H1 (cell line): Measurements from ENCODE around the gene PTGES2. TPM values are rescaled to one million over a fixed set of nuclear protein-coding genes. Genes with fewer than 3 reads are reported as not detected.

Experiments used
- CTCF ChIA-PET: fragments of 300-600 bp; sonication (Branson Sonifier 250); formaldehyde crosslinking; loops from one replicate; lab custom pipeline; 2021; ENCODE audit not compliant: partially characterized antibody; lab: Charles Lee
- POLR2A ChIA-PET: fragments of 300-600 bp; sonication (Branson Sonifier 250); formaldehyde crosslinking; loops from one replicate; lab custom pipeline; 2021; ENCODE audit warnings: inconsistent platforms; ENCODE audit not compliant: partially characterized antibody; lab: Charles Lee
- DNase-seq, 2 experiments: peaks; one replicate each; pipeline versions ENCODE4 v3.0.0 to v3.0.0-alpha.2; 2010 to 2022; ENCODE audit warnings: low spot score in 2 of 2, low read depth in 1 of 2, mixed read lengths in 1 of 2
- FAIRE-seq: peaks from 2 replicates; lab custom pipeline; 2011; peaks lifted over from hg19 to GRCh38; lab: Jason Lieb, UNC
- H2AFZ ChIP-seq: 2 replicates; pipeline ENCODE4 v1.8.1; 2012; ENCODE audit warnings: low read length, inconsistent platforms
- H2AK5ac ChIP-seq: 2 replicates; pipeline ENCODE4 v1.6.1; 2013; ENCODE audit warnings: low read depth, low read length
- H2BK120ac ChIP-seq: replicated peaks from 2 replicates; pipeline ENCODE3; 2013; ENCODE audit warnings: low read depth, low read length, inconsistent platforms
- H2BK12ac ChIP-seq: 2 replicates; pipeline ENCODE4 v1.6.1; 2013; ENCODE audit warnings: low read depth, low read length
- H2BK15ac ChIP-seq: 2 replicates; pipeline ENCODE4 v1.6.1; 2013; ENCODE audit warnings: low read length
- H2BK20ac ChIP-seq: 2 replicates; pipeline ENCODE4 v1.6.1; 2013; ENCODE audit warnings: low read length
- H2BK5ac ChIP-seq: 2 replicates; pipeline ENCODE4 v1.6.1; 2013; ENCODE audit warnings: low read depth, low read length
- H3K14ac ChIP-seq: 2 replicates; pipeline ENCODE4 v1.6.1; 2013; ENCODE audit warnings: inconsistent platforms; ENCODE audit not compliant: insufficient read length
- H3K18ac ChIP-seq: 2 replicates; pipeline ENCODE4 v1.6.1; 2013; ENCODE audit warnings: low read length; ENCODE audit errors: extremely low read depth
- H3K23ac ChIP-seq: 2 replicates; pipeline ENCODE4 v1.6.1; 2013; ENCODE audit warnings: inconsistent platforms; ENCODE audit not compliant: insufficient read length
- H3K23me2 ChIP-seq: 2 replicates; pipeline ENCODE4 v1.6.1; 2013; ENCODE audit warnings: low read depth, low read length
- H3K27ac ChIP-seq: 2 replicates; pipeline ENCODE4 v1.6.1; 2011; ENCODE audit warnings: low read depth, low read length, inconsistent platforms
- H3K27me3 ChIP-seq, 4 experiments: replicated peaks in 1 of 4; 1 replicate in 1 of 4; 2 replicates in 3 of 4; pipeline versions ENCODE4 v1.6.1 to v1.8.1; 2011 to 2013; ENCODE audit warnings: low read length in 3 of 4, mild to moderate bottlenecking in 3 of 4, inconsistent platforms in 2 of 4, mixed read lengths in 2 of 4, moderate library complexity in 1 of 4; ENCODE audit not compliant: control insufficient read depth in 3 of 4, insufficient read depth in 3 of 4; ENCODE audit errors: extremely low read depth in 1 of 4
- H3K36me3 ChIP-seq, 4 experiments: 2 replicates each; pipeline versions ENCODE4 v1.6.1 to v1.8.1; 2011 to 2013; ENCODE audit warnings: mild to moderate bottlenecking in 4 of 4, low read length in 3 of 4, moderate library complexity in 2 of 4, control low read depth in 1 of 4, inconsistent platforms in 1 of 4; ENCODE audit not compliant: insufficient read depth in 4 of 4, control insufficient read depth in 2 of 4
- H3K4ac ChIP-seq: replicated peaks from 2 replicates; pipeline ENCODE3; 2013; ENCODE audit warnings: low read length, low read depth, mixed read lengths, inconsistent platforms; ENCODE audit not compliant: insufficient read length
- H3K4me1 ChIP-seq, 4 experiments: replicated peaks in 1 of 4; 1 replicate in 1 of 4; 2 replicates in 3 of 4; pipeline versions ENCODE4 v1.6.1 to v1.8.1; 2011 to 2013; ENCODE audit warnings: low read length in 3 of 4, inconsistent platforms in 2 of 4, mixed read lengths in 1 of 4; ENCODE audit not compliant: insufficient read depth in 4 of 4, control insufficient read depth in 3 of 4
- H3K4me2 ChIP-seq, 2 experiments: 2 replicates each; pipeline versions ENCODE4 v1.6.1 to v1.8.1; 2011 to 2013; ENCODE audit warnings: low read depth in 2 of 2, low read length in 2 of 2, control low read depth in 1 of 2, inconsistent platforms in 1 of 2, mild to moderate bottlenecking in 1 of 2; ENCODE audit not compliant: insufficient read depth in 1 of 2
- H3K4me3 ChIP-seq, 4 experiments: fragments of 200-600, 300-600 bp in 1 of 4; sonication (generic), shearing (Covaris generic), sonication (Bioruptor Twin) in 1 of 4; 2 replicates each; pipeline versions ENCODE4 v1.5.1 to v1.8.1; 2011 to 2016; ENCODE audit warnings: low read length in 4 of 4, low read depth in 3 of 4, control low read depth in 2 of 4, inconsistent platforms in 2 of 4, mild to moderate bottlenecking in 2 of 4, mixed read lengths in 1 of 4, moderate library complexity in 1 of 4; ENCODE audit not compliant: insufficient read depth in 2 of 4; ENCODE audit errors: extremely low read depth in 1 of 4
- H3K56ac ChIP-seq: replicated peaks from 2 replicates; pipeline ENCODE3; 2013; ENCODE audit warnings: low read depth, mild to moderate bottlenecking, mixed read lengths, low read length, inconsistent platforms; ENCODE audit not compliant: insufficient read length
- H3K79me1 ChIP-seq: 2 replicates; pipeline ENCODE4 v1.6.1; 2013; ENCODE audit warnings: low read depth, low read length, control low read depth
- H3K79me2 ChIP-seq, 2 experiments: 2 replicates each; pipeline versions ENCODE4 v1.6.1 to v1.8.1; 2012 to 2013; ENCODE audit warnings: low read length in 2 of 2, mild to moderate bottlenecking in 2 of 2, inconsistent platforms in 1 of 2; ENCODE audit not compliant: insufficient read depth in 2 of 2, control insufficient read depth in 1 of 2
- H3K9ac ChIP-seq, 4 experiments: replicated peaks in 1 of 4; 1 replicate in 1 of 4; 2 replicates in 3 of 4; pipeline versions ENCODE4 v1.6.1 to v1.8.1; 2011 to 2013; ENCODE audit warnings: low read depth in 3 of 4, low read length in 3 of 4, control low read depth in 2 of 4, mild to moderate bottlenecking in 2 of 4, moderate library complexity in 2 of 4, inconsistent platforms in 1 of 4; ENCODE audit errors: extremely low read depth in 1 of 4
- H3K9me3 ChIP-seq, 2 experiments: 2 replicates each; pipeline versions ENCODE4 v1.6.1 to v1.8.1; 2012 to 2013; ENCODE audit warnings: mild to moderate bottlenecking in 2 of 2, moderate library complexity in 2 of 2, control low read depth in 1 of 2, inconsistent platforms in 1 of 2, low read depth in 1 of 2, low read length in 1 of 2, mixed read lengths in 1 of 2; ENCODE audit not compliant: insufficient read depth in 2 of 2
- H4K20me1 ChIP-seq, 2 experiments: replicated peaks in 1 of 2; 2 replicates each; pipeline versions ENCODE3 to v1.8.1; 2011 to 2013; ENCODE audit warnings: inconsistent platforms in 2 of 2, low read length in 2 of 2, mild to moderate bottlenecking in 1 of 2; ENCODE audit not compliant: insufficient read depth in 2 of 2, control insufficient read depth in 1 of 2
- H4K5ac ChIP-seq: 2 replicates; pipeline ENCODE4 v1.6.1; 2013; ENCODE audit warnings: low read length, low read depth, mixed read lengths, inconsistent platforms; ENCODE audit not compliant: insufficient read length
- H4K8ac ChIP-seq: 2 replicates; pipeline ENCODE4 v1.8.0; 2013; ENCODE audit warnings: mild to moderate bottlenecking, moderate library complexity, low read length, inconsistent platforms; ENCODE audit not compliant: insufficient read depth; ENCODE audit errors: extremely low read depth
- H4K91ac ChIP-seq: replicated peaks from 2 replicates; pipeline ENCODE3; 2013; ENCODE audit warnings: low read length, mixed read lengths, inconsistent platforms; ENCODE audit not compliant: insufficient read length
- CBX5 ChIP-seq: fragments of 300-800, 300-1000 bp; sonication (generic); IDR thresholded peaks from 2 replicates; pipeline ENCODE4 v1.7.1; 2016; ENCODE audit warnings: antibody characterized with exemption, low read length, low read depth
- POLR2AphosphoS5 ChIP-seq: IDR thresholded peaks from 2 replicates; pipeline ENCODE4 v1.6.1; 2011; ENCODE audit warnings: low read depth, low read length
- WGBS, 2 experiments: shearing (Covaris generic) in 1 of 2; methylation state at CpG; one replicate each; pipeline versions ENCODE4 v1.1.6 to v1.1.7; 2013 to 2015; ENCODE audit warnings: low lambda C conversion rate in 2 of 2, mixed read lengths in 2 of 2, inconsistent platforms in 1 of 2, low coverage in 1 of 2, missing lambda C conversion rate in 1 of 2; ENCODE audit not compliant: insufficient replicate concordance in 2 of 2, insufficient coverage in 1 of 2, insufficient read length in 1 of 2; ENCODE audit errors: extremely low coverage in 1 of 2, missing lambda C conversion rate in 1 of 2; 5-methylcytosine and 5-hydroxymethylcytosine counted together
- polyA plus RNA-seq, 7 experiments: library from polyadenylated mRNA; depleted of rRNA in 3 of 7; stranded (reverse) in 5 of 7; unstranded in 2 of 7; fragments of >200 nt in 5 of 7; fragments of 200-250 nt in 2 of 7; gene quantifications; 1 replicate in 5 of 7; 2 replicates in 1 of 7; 4 replicates in 1 of 7; pipeline versions ENCODE4 v1.2.1 to v1.2.3, GENCODE V29; 2011 to 2013; ENCODE audit warnings: missing spikeins in 2 of 7, mixed read lengths in 2 of 7
- total RNA-seq: library from RNA; stranded (reverse); fragmentation: NEBNext Ultra II Directional; extraction: Animal tissue kit (Norgen Biotek cat#: 25700); gene quantifications from 2 replicates; pipeline ENCODE4 v1.2.1, GENCODE V29; 2021

Gene PTGES2
- total and polyA plus RNA-seq, 2 of the 8 experiments (the other 6 are each of a cell fraction or from before 2014, with no cell fraction given), result 80.7 to 81.2 TPM

GRCh38 chr9:128120741-128121465 lies 6.6 kb downstream of the PTGES2 start:
- ChIA-PET POLR2A (interaction anchor here (1.0 to 1.8 kb wide), 5 partner anchors 8 to 43 kb away, joined by 3 to 6 read pairs (median 5); no protein-coding TSS in a partner anchor), CTCF (interaction anchor here (0.8 to 2.4 kb wide), 4 partner anchors 8 to 70 kb away, joined by 3 to 11 read pairs (median 3); no protein-coding TSS in a partner anchor)
- peak overlapping the region; percentile 40 for H4K91ac ChIP-seq
- H3K56ac ChIP-seq, result no peak overlapping the region
- no peak for FAIRE-seq
- no peak overlapping the region for H2BK5ac ChIP-seq
- H2BK15ac ChIP-seq, result no peak overlapping the region
- no peak overlapping the region for H3K27ac ChIP-seq
- no peak overlapping the region for H4K8ac ChIP-seq
- H3K36me3 ChIP-seq, result peaks cover 2 to 26% (median 8%) of the 10 kb centered on the region in 4 experiments; a peak in 4 of 8 replicates
- no peak overlapping the region for H4K5ac ChIP-seq
- peaks cover 3 to 24% of the 10 kb centered on the region in 2 experiments for H4K20me1 ChIP-seq
- no peak overlapping the region for H3K9ac ChIP-seq
- peaks cover 2% of the 10 kb centered on the region; the same call in 1 of the 2 replicates for H3K79me1 ChIP-seq
- no peak overlapping the region for H3K4ac ChIP-seq
- H2AFZ ChIP-seq, result no peak overlapping the region
- no peak overlapping the region for H2AK5ac ChIP-seq
- peak; percentile 41; the same call in 1 of the 2 replicates for TF ChIP-seq POLR2AphosphoS5
- no peak for TF ChIP-seq CBX5
- 88% methylated on average over 24 of the region's 29 CpGs; no CpG with 5 or more reads in 1 of the 2 experiments for WGBS, 2 experiments
- H2BK12ac ChIP-seq, result no peak overlapping the region
- no peak overlapping the region for H3K18ac ChIP-seq
- no peak overlapping the region for H2BK20ac ChIP-seq
- H3K4me1 ChIP-seq, result peaks cover 0 to 5% (median 2%) of the 10 kb centered on the region in 4 experiments; a peak in 3 of 7 replicates
- no peaks in the 10 kb centered on the region for H3K23me2 ChIP-seq
- H3K27me3 ChIP-seq, result no peaks in the 10 kb centered on the region
- H3K14ac ChIP-seq, result no peak overlapping the region
- H3K4me3 ChIP-seq, result no peak overlapping the region
- no peak overlapping the region for H3K23ac ChIP-seq
- no peak for DNase-seq
- H3K4me2 ChIP-seq, result no peak overlapping the region
- no peaks in the 10 kb centered on the region for H3K9me3 ChIP-seq
- H3K79me2 ChIP-seq, result peaks cover 0 to 8% of the 10 kb centered on the region in 2 experiments; a peak in 1 of 4 replicates
- no peak overlapping the region for H2BK120ac ChIP-seq
